Thyroid gland (tissue), 4 donors: ENCODE results near the gene CD72.

Experiments used
- POLR2A ChIP-seq, 2 donors: fragments of 450-650 bp; IDR thresholded peaks; one replicate each; pipeline ENCODE4 v1.6.1; 2017; ENCODE audit warnings: antibody characterized with exemption in 2 of 2, mild to moderate bottlenecking in 2 of 2, moderate library complexity in 1 of 2
- TF ChIP-seq, protein P1 (sequence below), 6 experiments: fragments of 200-600 bp in 3 of 6; fragments of 450-650 bp in 3 of 6; sonication (generic) in 3 of 6; IDR thresholded peaks; one replicate each; pipeline ENCODE4 v1.5.1; 2016 to 2019; ENCODE audit warnings: antibody characterized with exemption in 6 of 6, mild to moderate bottlenecking in 2 of 6, inconsistent platforms in 1 of 6, moderate library complexity in 1 of 6

DNA sequence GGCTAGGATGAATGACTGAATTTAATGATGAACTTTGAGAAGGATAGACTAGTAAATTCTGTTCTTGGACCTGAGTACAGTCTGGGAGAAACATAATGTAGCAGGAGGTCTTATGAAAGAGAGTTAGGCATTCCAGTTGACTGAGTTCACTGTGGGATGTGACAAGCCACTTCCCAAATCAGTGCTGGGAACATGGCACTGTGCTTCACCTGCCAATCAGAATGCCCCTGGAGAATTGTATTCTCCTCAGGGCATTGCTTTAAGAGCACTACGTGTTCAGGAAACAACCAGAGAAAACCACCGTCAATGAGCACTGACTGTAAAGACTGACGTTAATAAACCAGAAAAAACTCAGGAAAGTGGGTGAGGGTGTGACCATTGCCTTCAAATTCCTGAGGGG is 41.1 kb upstream of the CD72 start:
- TF ChIP-seq, protein P1, sequence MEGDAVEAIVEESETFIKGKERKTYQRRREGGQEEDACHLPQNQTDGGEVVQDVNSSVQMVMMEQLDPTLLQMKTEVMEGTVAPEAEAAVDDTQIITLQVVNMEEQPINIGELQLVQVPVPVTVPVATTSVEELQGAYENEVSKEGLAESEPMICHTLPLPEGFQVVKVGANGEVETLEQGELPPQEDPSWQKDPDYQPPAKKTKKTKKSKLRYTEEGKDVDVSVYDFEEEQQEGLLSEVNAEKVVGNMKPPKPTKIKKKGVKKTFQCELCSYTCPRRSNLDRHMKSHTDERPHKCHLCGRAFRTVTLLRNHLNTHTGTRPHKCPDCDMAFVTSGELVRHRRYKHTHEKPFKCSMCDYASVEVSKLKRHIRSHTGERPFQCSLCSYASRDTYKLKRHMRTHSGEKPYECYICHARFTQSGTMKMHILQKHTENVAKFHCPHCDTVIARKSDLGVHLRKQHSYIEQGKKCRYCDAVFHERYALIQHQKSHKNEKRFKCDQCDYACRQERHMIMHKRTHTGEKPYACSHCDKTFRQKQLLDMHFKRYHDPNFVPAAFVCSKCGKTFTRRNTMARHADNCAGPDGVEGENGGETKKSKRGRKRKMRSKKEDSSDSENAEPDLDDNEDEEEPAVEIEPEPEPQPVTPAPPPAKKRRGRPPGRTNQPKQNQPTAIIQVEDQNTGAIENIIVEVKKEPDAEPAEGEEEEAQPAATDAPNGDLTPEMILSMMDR (IDR thresholded peaks at IDR 0.05), result no peak
- no peak for TF ChIP-seq POLR2A (IDR thresholded peaks at IDR 0.05)
